Astrocyte (in vitro differentiated cells and primary cell): Measurements from ENCODE around the gene GNB1L. TPM values are rescaled to one million over a fixed set of nuclear protein-coding genes. Genes with fewer than 3 reads are reported as not detected.

Experiments
- DNase-seq: peaks from one replicate; pipeline ENCODE4 v3.0.0-alpha.2; 2010; ENCODE audit warnings: low read depth
- FAIRE-seq: peaks from 2 replicates; lab custom pipeline; 2011; peaks lifted over from hg19 to GRCh38; lab: Jason Lieb, UNC
- H2AFZ ChIP-seq: 2 replicates; pipeline ENCODE4 v1.6.0; 2012; ENCODE audit warnings: low read depth, low read length, inconsistent platforms
- H3K27ac ChIP-seq: 2 replicates; pipeline ENCODE4 v1.5.1; 2011; ENCODE audit warnings: low read depth, low read length, inconsistent platforms
- H3K27me3 ChIP-seq: 2 replicates; pipeline ENCODE4 v1.6.0; 2011; ENCODE audit warnings: low read length, inconsistent platforms; ENCODE audit not compliant: insufficient read depth
- H3K36me3 ChIP-seq: 2 replicates; pipeline ENCODE4 v1.5.1; 2011; ENCODE audit warnings: low read length, inconsistent platforms; ENCODE audit not compliant: insufficient read depth
- H3K4me1 ChIP-seq: 2 replicates; pipeline ENCODE4 v1.5.1; 2011; ENCODE audit warnings: low read length, inconsistent platforms; ENCODE audit not compliant: insufficient read depth
- H3K4me2 ChIP-seq: 2 replicates; pipeline ENCODE4 v1.6.0; 2012; ENCODE audit warnings: low read length, inconsistent platforms
- H3K4me3 ChIP-seq: 2 replicates; pipeline ENCODE4 v1.5.1; 2011; ENCODE audit warnings: low read depth, mild to moderate bottlenecking, low read length, inconsistent platforms; ENCODE audit not compliant: insufficient read depth
- H3K79me2 ChIP-seq: 2 replicates; pipeline ENCODE4 v1.6.0; 2012; ENCODE audit warnings: mild to moderate bottlenecking, low read length, inconsistent platforms; ENCODE audit not compliant: insufficient read depth
- H3K9ac ChIP-seq: 2 replicates; pipeline ENCODE4 v1.6.0; 2012; ENCODE audit warnings: mild to moderate bottlenecking, low read length, inconsistent platforms
- H3K9me3 ChIP-seq: 2 replicates; pipeline ENCODE4 v1.5.1; 2012; ENCODE audit warnings: low read depth, mild to moderate bottlenecking, low read length, inconsistent platforms; ENCODE audit not compliant: insufficient read depth
- H4K20me1 ChIP-seq: 2 replicates; pipeline ENCODE4 v1.6.0; 2012; ENCODE audit warnings: low read length, inconsistent platforms; ENCODE audit not compliant: insufficient read depth
- H3K27ac Mint-ChIP-seq: one replicate; pipeline ENCODE4 v1.8.0; 2021; ENCODE audit warnings: mild to moderate bottlenecking, mixed read lengths; ENCODE audit not compliant: unreplicated experiment
- H3K27me3 Mint-ChIP-seq: one replicate; pipeline ENCODE4 v1.8.0; 2021; ENCODE audit warnings: low read depth, mixed read lengths; ENCODE audit not compliant: unreplicated experiment
- H3K36me3 Mint-ChIP-seq: one replicate; pipeline ENCODE4 v1.8.0; 2021; ENCODE audit warnings: low read depth, mixed read lengths; ENCODE audit not compliant: unreplicated experiment
- H3K4me1 Mint-ChIP-seq: one replicate; pipeline ENCODE4 v1.8.0; 2021; ENCODE audit warnings: low read depth, mixed read lengths; ENCODE audit not compliant: unreplicated experiment
- H3K4me3 Mint-ChIP-seq: one replicate; pipeline ENCODE4 v1.8.0; 2021; ENCODE audit warnings: mild to moderate bottlenecking, moderate library complexity, mixed read lengths; ENCODE audit not compliant: unreplicated experiment
- H3K9me3 Mint-ChIP-seq: one replicate; pipeline ENCODE4 v1.8.0; 2021; ENCODE audit warnings: mild to moderate bottlenecking, mixed read lengths; ENCODE audit not compliant: unreplicated experiment
- CTCF ChIP-seq: IDR thresholded peaks from 2 replicates; pipeline ENCODE4 v1.5.1; 2011; ENCODE audit warnings: low read depth, mild to moderate bottlenecking, inconsistent platforms, low read length, moderate library complexity; ENCODE audit not compliant: insufficient read depth
- EZH2 ChIP-seq: IDR thresholded peaks from 2 replicates; pipeline ENCODE4 v1.6.1; 2012; ENCODE audit warnings: mild to moderate bottlenecking, low read length, inconsistent platforms; ENCODE audit not compliant: insufficient read depth
- total RNA-seq: library from RNA; stranded (reverse); gene quantifications from 2 replicates; pipeline ENCODE4 v1.2.1, GENCODE V29; 2021

Gene GNB1L
- total RNA-seq, 1 donor from 2014 or later: 14.3 TPM

- Histone ChIP-seq H2AFZ (no peak overlapping the region), H3K36me3 (peaks cover 5% of the 10 kb centered on the region), H3K27ac (no peak overlapping the region), H3K9me3 (no peaks in the 10 kb centered on the region), H3K27me3 (no peaks in the 10 kb centered on the region), H4K20me1 (peaks cover 68% of the 10 kb centered on the region), H3K4me2 (peak overlapping the region; percentile 98), H3K4me3 (peak overlapping the region; percentile 78), H3K4me1 (peaks cover 33% of the 10 kb centered on the region), H3K79me2 (peaks cover 69% of the 10 kb centered on the region), H3K9ac (no peak overlapping the region)
- TF ChIP-seq CTCF (no peak), EZH2 (no peak)
- no peak for DNase-seq
- peak overlapping the region; percentile 96 for H3K4me3 Mint-ChIP-seq
- peaks cover 24% of the 10 kb centered on the region for H3K36me3 Mint-ChIP-seq
- FAIRE-seq: no peak
- peaks cover 40% of the 10 kb centered on the region for H3K4me1 Mint-ChIP-seq
- no peaks in the 10 kb centered on the region for H3K9me3 Mint-ChIP-seq
- no peaks in the 10 kb centered on the region for H3K27me3 Mint-ChIP-seq
- peak overlapping the region; percentile 2 for H3K27ac Mint-ChIP-seq
Observed at GRCh38 chr22:19852177-19852781, 2.4 kb downstream of the GNB1L start.

- H3K79me2 ChIP-seq: peaks cover 69% of the 10 kb centered on the region
- Mint-ChIP-seq H3K27ac (no peak overlapping the region), H3K9me3 (no peaks in the 10 kb centered on the region), H3K4me3 (peak overlapping the region; percentile 96), H3K27me3 (no peaks in the 10 kb centered on the region), H3K36me3 (peaks cover 24% of the 10 kb centered on the region), H3K4me1 (peaks cover 40% of the 10 kb centered on the region)
- peaks cover 5% of the 10 kb centered on the region for H3K36me3 ChIP-seq
- DNase-seq (no peak), FAIRE-seq (no peak)
- peaks cover 33% of the 10 kb centered on the region for H3K4me1 ChIP-seq
- no peak overlapping the region for H3K4me2 ChIP-seq
- no peaks in the 10 kb centered on the region for H3K27me3 ChIP-seq
- no peak overlapping the region for H3K27ac ChIP-seq
- H2AFZ ChIP-seq: no peak overlapping the region
- no peaks in the 10 kb centered on the region for H3K9me3 ChIP-seq
- peaks cover 75% of the 10 kb centered on the region for H4K20me1 ChIP-seq
- no peak overlapping the region for H3K4me3 ChIP-seq
- no peak overlapping the region for H3K9ac ChIP-seq
- TF ChIP-seq CTCF: no peak
- TF ChIP-seq EZH2: no peak
Observed at GRCh38 chr22:19851291-19852176, 3.1 kb downstream of the GNB1L start.

GRCh38 chr22:19850763-19851109 is 3.9 kb downstream of the GNB1L start:
- Mint-ChIP-seq H3K27me3 (no peaks in the 10 kb centered on the region), H3K4me1 (peaks cover 38% of the 10 kb centered on the region), H3K27ac (no peak overlapping the region), H3K9me3 (no peaks in the 10 kb centered on the region), H3K4me3 (peak overlapping the region; percentile 45), H3K36me3 (peaks cover 24% of the 10 kb centered on the region)
- Histone ChIP-seq H3K4me3 (no peak overlapping the region), H2AFZ (no peak overlapping the region), H3K4me2 (no peak overlapping the region), H3K4me1 (peaks cover 27% of the 10 kb centered on the region), H4K20me1 (peaks cover 82% of the 10 kb centered on the region), H3K27ac (no peak overlapping the region), H3K27me3 (no peaks in the 10 kb centered on the region), H3K36me3 (peaks cover 5% of the 10 kb centered on the region), H3K79me2 (peaks cover 66% of the 10 kb centered on the region), H3K9me3 (no peaks in the 10 kb centered on the region), H3K9ac (no peak overlapping the region)
- FAIRE-seq (no peak), DNase-seq (no peak)
- TF ChIP-seq CTCF (no peak), EZH2 (no peak)
